Cardiac fibroblast (primary cell): ENCODE measurements around the gene ANKRD13D.
"Not testable (repeated sequence)": the region's sequence is repeated elsewhere in the genome, so short reads cannot be mapped to it uniquely, and the experiment has no call there.

Source experiments
- DNase-seq, 2 donors: peaks; one replicate each; pipeline versions ENCODE4 v3.0.0 to v3.0.0-alpha.2; 2010; ENCODE audit warnings: low read depth in 2 of 2
- H3K4me3 ChIP-seq, 2 donors: replicated peaks in 1 of 2; 1 replicate in 1 of 2; 2 replicates in 1 of 2; pipeline ENCODE4 v1.5.1; 2011; ENCODE audit warnings: low read depth in 2 of 2, low read length in 2 of 2, mild to moderate bottlenecking in 2 of 2, moderate library complexity in 1 of 2
- CTCF ChIP-seq: IDR thresholded peaks from one replicate; pipeline ENCODE4 v1.5.1; 2011; ENCODE audit warnings: low read depth, mild to moderate bottlenecking, low read length, inconsistent platforms

Gene ANKRD13D

GRCh38 chr11:67316882-67317204 is 27.7 kb downstream of the ANKRD13D start:
- DNase-seq = no peak
- H3K4me3 ChIP-seq = peak overlapping the region; percentile 84 to 93
- TF ChIP-seq CTCF = no peak

GRCh38 chr11:67317205-67317887 is 28.2 kb downstream of the ANKRD13D start:
- DNase-seq = peak; percentile 94 to 96
- peak; percentile 85 for TF ChIP-seq CTCF
- peak overlapping the region; percentile 84 to 93 for H3K4me3 ChIP-seq

GRCh38 chr11:67317888-67318555 is 28.9 kb downstream of the ANKRD13D start:
- TF ChIP-seq CTCF = no peak
- DNase-seq = no peak
- H3K4me3 ChIP-seq = peak overlapping the region; percentile 84 to 93

- DNase-seq, H3K4me3 ChIP-seq: not testable (repeated sequence)
These were observed 29.8 kb downstream of the ANKRD13D start for GRCh38 chr11:67318876-67319275.

- DNase-seq = no peak
- no peak for TF ChIP-seq CTCF
- no peak overlapping the region for H3K4me3 ChIP-seq
These were observed 30.9 kb downstream of the ANKRD13D start for GRCh38 chr11:67320011-67320410.

- H3K4me3 ChIP-seq = no peak overlapping the region
- TF ChIP-seq CTCF = no peak
- no peak for DNase-seq
These were observed 31.6 kb downstream of the ANKRD13D start for GRCh38 chr11:67320691-67321090.

- DNase-seq = no peak
- TF ChIP-seq CTCF = no peak
These were observed 32.3 kb downstream of the ANKRD13D start for GRCh38 chr11:67321313-67321871.

More at GRCh38 chr11:67321313-67321871, 32.3 kb downstream of the ANKRD13D start:
- no peak overlapping the region for H3K4me3 ChIP-seq
